Fibroblast of peridontal ligament (primary cell): ENCODE measurements around the gene ASAP3.

Experiments
- DNase-seq: peaks from one replicate; pipeline ENCODE4 v3.0.0-alpha.2; 2010; ENCODE audit errors: extremely low read depth

ASAP3 gene

DNA sequence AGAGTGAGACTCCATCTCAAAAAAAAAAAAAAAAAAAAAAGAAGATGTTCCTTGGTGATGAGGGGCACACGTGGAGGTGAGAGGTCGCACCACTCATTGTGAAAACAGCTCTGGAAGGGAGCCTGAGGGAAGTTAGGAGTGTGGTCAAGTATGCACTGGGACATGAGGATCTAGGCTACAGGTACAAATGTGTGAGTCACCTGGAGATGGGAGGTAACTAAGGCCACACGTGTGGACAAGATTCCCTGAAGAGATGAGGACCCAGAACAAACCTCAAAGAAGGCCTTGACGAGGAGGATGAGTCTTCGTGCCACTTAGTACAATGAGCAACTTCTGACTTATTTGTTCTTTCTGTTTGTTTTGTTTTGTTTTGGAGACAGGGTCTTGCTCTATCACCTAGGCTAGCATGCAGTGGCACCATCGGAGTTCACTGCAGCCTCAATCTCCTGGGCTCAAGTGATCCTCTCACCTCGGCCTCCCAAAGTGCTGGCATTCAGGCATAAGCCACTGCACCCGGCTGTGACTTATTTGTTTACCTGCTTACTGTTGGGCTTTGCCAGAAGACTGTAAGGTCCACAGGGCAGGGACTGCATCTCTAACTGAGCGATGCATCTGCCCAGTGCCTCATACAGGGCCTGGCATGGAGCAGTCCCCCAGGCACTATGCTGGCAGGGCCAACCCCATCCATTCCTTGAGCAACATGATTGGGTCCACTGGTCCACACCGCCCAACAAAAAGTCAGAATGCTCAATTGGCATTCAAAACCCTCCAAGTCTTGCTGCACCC, 6.4 kb downstream of the ASAP3 start:
- DNase-seq: no peak

GRCh38 chr1:23475641-23476040, 8.3 kb downstream of the ASAP3 start:
- peak; percentile 73 for DNase-seq

DNA sequence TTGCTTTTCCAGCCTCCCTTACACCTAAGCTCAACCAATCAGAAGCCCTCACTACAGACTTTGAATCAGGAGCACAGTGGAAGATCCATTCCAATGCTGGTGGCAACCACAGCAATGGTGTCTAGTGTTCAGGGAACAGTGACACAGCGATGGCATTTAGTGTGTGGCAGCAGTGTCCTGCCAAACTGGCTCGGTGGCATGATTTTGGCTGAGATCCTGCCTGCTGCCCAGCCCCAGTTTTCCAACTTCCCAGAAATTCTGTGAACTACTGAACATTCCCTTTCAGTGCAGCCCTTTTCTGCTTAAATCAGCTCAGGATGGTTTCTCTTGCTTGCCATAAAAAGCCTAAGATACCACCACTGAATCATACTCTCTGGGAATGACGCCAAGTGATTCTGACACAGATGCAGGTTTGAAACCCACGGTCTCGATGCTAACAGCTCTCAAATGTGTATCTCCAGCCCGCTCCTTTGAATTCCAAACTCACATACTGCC, 8.8 kb downstream of the ASAP3 start:
- peak; percentile 96 for DNase-seq

DNA sequence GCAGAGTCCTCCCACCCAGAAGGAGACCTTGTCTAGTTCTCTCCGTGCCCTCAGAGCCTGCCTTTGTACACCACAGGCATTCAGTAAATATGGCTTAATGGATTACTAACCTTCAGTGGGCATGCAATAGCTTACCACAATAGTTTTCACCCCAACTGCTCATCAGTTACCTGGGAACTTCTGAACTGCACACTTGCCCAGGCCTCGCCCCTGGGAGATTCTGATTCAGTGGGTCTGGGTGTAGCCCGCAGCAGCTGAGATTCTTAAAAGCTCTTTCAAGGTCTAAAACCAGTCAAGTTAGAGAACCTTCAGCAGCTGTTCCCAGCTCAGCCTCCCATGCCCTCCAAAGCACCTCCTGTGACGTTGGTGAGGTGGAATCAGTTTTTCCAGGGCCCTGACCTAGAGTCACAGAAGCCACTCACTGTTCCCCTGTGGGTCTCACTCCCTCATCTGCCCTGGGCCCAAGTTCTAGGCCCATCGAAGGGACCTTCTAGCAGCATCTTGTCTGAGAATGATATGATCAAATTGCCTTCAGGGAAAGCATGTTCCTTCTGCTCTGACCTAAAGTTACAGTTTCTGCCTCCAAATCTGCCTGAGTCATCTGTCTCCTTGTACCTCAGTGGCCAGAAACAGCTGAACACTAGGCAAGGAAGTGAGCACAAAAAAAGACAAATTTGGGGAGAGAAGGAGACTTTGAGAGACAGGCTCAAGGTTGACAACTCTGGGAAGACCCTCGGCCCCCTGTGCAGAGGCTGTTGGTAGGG, 10.8 kb downstream of the ASAP3 start:
- peak; percentile 38 for DNase-seq

- no peak for DNase-seq
Observed at GRCh38 chr1:23472351-23473036, 11.5 kb downstream of the ASAP3 start.

DNA sequence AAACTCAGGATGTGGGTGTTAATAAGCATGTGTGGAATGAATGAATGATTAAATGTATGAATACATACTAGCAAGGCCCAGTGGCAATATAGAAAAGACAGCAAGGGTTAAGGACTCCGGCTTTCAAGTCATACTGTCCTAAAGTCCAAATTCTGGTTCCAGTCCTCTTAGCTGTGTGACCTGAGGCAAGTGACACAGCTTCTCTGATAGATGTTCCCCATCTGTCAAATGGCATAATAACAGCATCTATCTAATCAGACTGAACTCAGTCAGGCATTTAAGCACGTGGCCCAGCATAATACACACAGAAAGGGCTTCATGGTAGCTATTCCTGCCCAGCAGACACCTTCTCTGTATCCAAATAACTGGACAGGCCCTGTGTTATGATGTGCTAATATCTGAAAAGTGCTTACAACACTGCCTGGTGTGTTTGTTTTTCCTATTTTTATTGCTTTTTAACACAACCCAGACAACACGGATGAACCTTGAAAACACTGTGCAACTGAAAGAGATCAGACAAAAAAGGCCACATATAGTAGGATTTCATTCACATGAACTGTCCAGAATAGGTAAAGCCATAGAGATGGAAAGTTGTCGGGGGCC, 12.4 kb downstream of the ASAP3 start:
- no peak for DNase-seq

GRCh38 chr1:23470282-23471070, 13.5 kb downstream of the ASAP3 start:
- DNase-seq: peak; percentile 65

GRCh38 chr1:23469372-23469982, 14.5 kb downstream of the ASAP3 start:
- DNase-seq: no peak

DNA sequence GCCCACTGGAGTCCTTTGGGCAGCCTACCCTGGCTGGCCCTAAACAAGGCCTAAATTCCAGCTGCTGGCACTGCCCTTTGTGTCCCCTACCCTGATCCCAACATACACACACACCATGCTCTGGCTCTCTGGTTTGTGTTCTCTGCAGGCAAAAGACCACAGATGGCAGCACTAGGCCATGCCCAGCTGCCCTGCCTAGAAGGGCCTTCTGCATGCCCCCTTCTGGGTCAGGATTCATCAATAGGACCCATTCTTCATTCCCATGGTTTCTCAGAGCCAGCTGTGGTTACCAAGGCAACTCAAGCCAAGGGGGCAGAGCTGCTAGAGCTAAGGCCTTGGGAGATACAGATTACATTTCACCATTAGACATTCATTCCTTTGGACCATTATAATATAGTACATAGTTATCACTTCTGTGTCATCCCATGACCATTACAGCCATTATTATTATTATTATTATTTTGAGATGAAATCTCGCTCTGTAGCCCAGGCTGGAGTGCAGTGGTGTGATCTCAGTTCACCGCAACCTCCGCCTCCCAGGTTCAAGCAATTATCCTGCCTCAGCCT, 17.5 kb downstream of the ASAP3 start:
- DNase-seq: no peak

- no peak for DNase-seq
Observed at GRCh38 chr1:23463286-23463685, 20.7 kb downstream of the ASAP3 start.

DNA sequence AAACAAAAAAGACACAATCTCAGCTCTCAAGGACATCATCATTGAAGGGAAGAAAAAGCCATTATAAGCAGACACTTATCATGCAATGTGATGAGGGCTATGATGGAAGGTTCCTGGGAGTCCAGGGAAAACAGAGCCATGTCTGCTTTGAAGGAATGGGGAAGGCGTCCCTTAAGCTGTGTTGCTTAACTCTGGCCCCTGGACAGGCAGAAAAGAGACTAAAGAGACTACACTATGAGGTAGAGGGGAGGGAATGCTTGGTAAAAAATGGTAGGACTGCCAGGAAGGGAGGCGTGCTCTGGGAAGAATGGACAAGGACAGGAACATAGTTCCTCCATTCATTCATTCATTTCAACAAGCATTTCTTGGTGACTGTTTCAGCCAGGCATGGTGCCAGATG, 21.2 kb downstream of the ASAP3 start:
- no peak for DNase-seq

GRCh38 chr1:23461050-23461449, 22.9 kb downstream of the ASAP3 start:
- DNase-seq: no peak

DNA sequence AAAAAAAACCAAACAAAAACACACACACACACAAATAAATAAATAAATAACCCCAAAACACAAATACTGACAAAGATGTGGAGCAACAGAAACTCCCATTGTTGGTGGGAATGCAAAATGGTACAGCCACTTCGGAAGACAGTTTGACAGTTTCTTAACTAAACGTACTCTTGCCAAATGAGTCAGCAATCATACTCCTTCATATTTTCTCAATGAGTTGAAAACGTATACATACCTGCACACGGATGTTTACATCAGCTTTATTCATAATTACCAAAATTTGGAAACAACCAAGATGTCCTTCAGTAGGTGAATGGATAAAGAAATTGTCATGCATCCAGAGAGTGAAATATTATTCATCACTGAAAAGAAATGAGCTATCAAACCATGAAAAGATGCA, 23.5 kb downstream of the ASAP3 start:
- no peak for DNase-seq

GRCh38 chr1:23459338-23459757, 24.6 kb downstream of the ASAP3 start:
- DNase-seq: no peak

- peak; percentile 32 for DNase-seq
Observed at GRCh38 chr1:23456226-23456625, 27.8 kb downstream of the ASAP3 start.

GRCh38 chr1:23453455-23454000, 30.5 kb downstream of the ASAP3 start:
- DNase-seq: no peak

DNA sequence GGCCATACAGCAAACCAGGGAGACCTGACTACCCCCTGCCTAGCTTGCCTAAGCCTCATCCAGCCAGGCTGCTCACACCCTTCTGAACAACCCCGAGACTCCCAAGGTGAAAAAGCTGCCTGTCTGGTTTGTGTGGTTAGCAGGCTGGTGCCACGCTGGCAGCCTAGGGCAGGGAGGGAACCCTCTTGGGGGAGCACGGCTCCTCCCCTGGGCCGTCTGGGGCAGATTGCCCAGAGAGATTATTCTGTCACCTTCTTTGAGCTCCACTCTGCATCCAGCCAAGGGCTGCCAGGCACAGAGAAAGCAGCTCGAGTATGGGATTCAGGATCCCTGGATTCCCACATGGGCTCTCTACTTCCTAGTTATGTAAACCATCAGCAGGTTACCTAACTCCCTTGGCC, 32.0 kb downstream of the ASAP3 start:
- peak; percentile 27 for DNase-seq

DNA sequence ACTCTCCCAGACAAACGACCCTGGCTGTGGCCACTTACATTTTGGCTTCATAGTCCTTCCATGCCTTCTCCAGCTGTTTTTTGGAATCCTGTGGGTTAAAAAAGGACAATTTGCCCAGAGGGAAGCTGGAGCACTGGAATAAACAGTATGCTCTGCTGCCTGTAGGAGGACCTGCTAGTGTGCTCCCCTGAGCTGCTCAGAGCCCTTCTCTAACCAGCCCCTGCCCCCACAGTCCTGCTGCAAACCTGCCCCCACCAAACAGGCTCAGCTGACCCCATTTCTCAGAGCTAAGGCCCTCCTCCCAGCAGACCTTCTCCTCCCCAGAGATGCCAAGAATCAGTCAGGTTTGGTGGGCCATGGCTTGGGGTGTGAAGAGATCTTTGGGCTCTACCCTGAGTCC, 32.5 kb downstream of the ASAP3 start:
- peak; percentile 17 for DNase-seq

GRCh38 chr1:23450894-23451293, 33.1 kb downstream of the ASAP3 start:
- DNase-seq: no peak

GRCh38 chr1:23449958-23450357, 34.0 kb downstream of the ASAP3 start:
- DNase-seq: no peak
